Colonic mucosa (tissue), 4 donors: ENCODE results near the gene DDX27. TPM values are rescaled to one million over a fixed set of nuclear protein-coding genes. Genes with fewer than 3 reads are reported as not detected.

Experiments
- DNase-seq: peaks from one replicate; pipeline ENCODE4 v3.0.0-alpha.2; 2020
- H3K27ac ChIP-seq: fragments of 200-600 bp; one replicate; pipeline ENCODE4 v1.8.0; 2021
- H3K27me3 ChIP-seq: fragments of 200-600 bp; one replicate; pipeline ENCODE4 v1.8.0; 2021
- H3K36me3 ChIP-seq: fragments of 200-600 bp; one replicate; pipeline ENCODE4 v1.8.0; 2021
- H3K4me1 ChIP-seq: fragments of 200-600 bp; one replicate; pipeline ENCODE4 v1.8.0; 2021; ENCODE audit warnings: mild to moderate bottlenecking
- H3K4me3 ChIP-seq: fragments of 200-600 bp; one replicate; pipeline ENCODE4 v1.8.0; 2021
- H3K9ac ChIP-seq, 2 donors: one replicate each; pipeline ENCODE4 v1.7.0; 2013; ENCODE audit warnings: control low read depth in 2 of 2, low read depth in 2 of 2, low read length in 2 of 2
- H3K9me3 ChIP-seq: fragments of 200-600 bp; one replicate; pipeline ENCODE4 v1.8.0; 2021
- CTCF ChIP-seq: fragments of 200-600 bp; IDR thresholded peaks from one replicate; pipeline ENCODE4 v1.8.0; 2022; ENCODE audit warnings: antibody characterized with exemption, mild to moderate bottlenecking
- intact Hi-C: fragments of 100-400 bp; cut with DNase I; formaldehyde crosslinking; loops from one replicate; pipeline ENCODE4 v1.14.1; 2022
- total RNA-seq, 2 donors: library from RNA; stranded (reverse); fragmentation: NEBNext Ultra II Directional in 1 of 2; extraction: Animal tissue kit (Norgen Biotek cat#: 25700) in 1 of 2; gene quantifications; one replicate each; pipeline ENCODE4 v1.2.1, GENCODE V29; 2021
- donor health status: healthy.
- donor health status: DM: no; HTN: no; CAD: no.
- donor health status: DM: no; HTN: no; CAD: no.

Gene DDX27
- total RNA-seq, 2 donors from 2014 or later, result 26.3 to 44.5 TPM

- no peak for TF ChIP-seq CTCF
- H3K27ac ChIP-seq, result no peak overlapping the region
- no peaks in the 10 kb centered on the region for H3K27me3 ChIP-seq
- no peaks in the 10 kb centered on the region for H3K9me3 ChIP-seq
- intact Hi-C loops, result no loop called here
- no peak overlapping the region for H3K9ac ChIP-seq
- no peak overlapping the region for H3K4me3 ChIP-seq
- H3K36me3 ChIP-seq, result peaks cover 27% of the 10 kb centered on the region
- no peak for DNase-seq
- no peaks in the 10 kb centered on the region for H3K4me1 ChIP-seq
Measured at GRCh38 chr20:49252556-49253350, 33.5 kb downstream of the DDX27 start.

- Histone ChIP-seq H3K27me3 (no peaks in the 10 kb centered on the region), H3K4me3 (no peak overlapping the region), H3K9me3 (no peaks in the 10 kb centered on the region), H3K36me3 (peaks cover 30% of the 10 kb centered on the region), H3K27ac (no peak overlapping the region), H3K9ac (no peak overlapping the region), H3K4me1 (no peaks in the 10 kb centered on the region)
- intact Hi-C loops, result no loop called here
- no peak for DNase-seq
- no peak for TF ChIP-seq CTCF
Measured at GRCh38 chr20:49256261-49256660, 37.0 kb downstream of the DDX27 start.

GRCh38 chr20:49259284-49259683, 40.1 kb downstream of the DDX27 start:
- TF ChIP-seq CTCF, result no peak
- Histone ChIP-seq H3K4me1 (no peaks in the 10 kb centered on the region), H3K4me3 (no peak overlapping the region), H3K27me3 (no peaks in the 10 kb centered on the region), H3K9ac (no peak overlapping the region), H3K27ac (no peak overlapping the region), H3K36me3 (peaks cover 20% of the 10 kb centered on the region), H3K9me3 (no peaks in the 10 kb centered on the region)
- intact Hi-C loops, result no loop called here
- no peak for DNase-seq

GRCh38 chr20:49259799-49260198, 40.6 kb downstream of the DDX27 start:
- H3K36me3 ChIP-seq, result peaks cover 20% of the 10 kb centered on the region
- H3K4me3 ChIP-seq, result no peak overlapping the region
- H3K4me1 ChIP-seq, result no peaks in the 10 kb centered on the region
- H3K9me3 ChIP-seq, result no peaks in the 10 kb centered on the region
- H3K27ac ChIP-seq, result no peak overlapping the region
- no peak for DNase-seq
- intact Hi-C loops, result no loop called here
- no peaks in the 10 kb centered on the region for H3K27me3 ChIP-seq
- no peak for TF ChIP-seq CTCF
- no peak overlapping the region for H3K9ac ChIP-seq

GRCh38 chr20:49260218-49260617, 41.0 kb downstream of the DDX27 start:
- Histone ChIP-seq H3K4me3 (no peak overlapping the region), H3K27ac (no peak overlapping the region), H3K9ac (no peak overlapping the region), H3K4me1 (no peaks in the 10 kb centered on the region), H3K9me3 (no peaks in the 10 kb centered on the region), H3K36me3 (peaks cover 19% of the 10 kb centered on the region), H3K27me3 (no peaks in the 10 kb centered on the region)
- intact Hi-C loops, result no loop called here
- TF ChIP-seq CTCF, result no peak
- DNase-seq, result no peak
